Activated CD8-positive, alpha-beta memory T cell treated with anti-CD3 and anti-CD28 coated beads, Interleukin-2, amount 10 ng/mL, durations not matched to agents 7 days and 5 days (primary cell): ENCODE measurements around the gene GAPVD1. TPM values are rescaled to one million over a fixed set of nuclear protein-coding genes. Genes with fewer than 3 reads are reported as not detected.
A peak's percentile ranks its signal among the peaks of the same experiment; 100 is the strongest.
"Not testable (repeated sequence)": the region's sequence is repeated elsewhere in the genome, so short reads cannot be mapped to it uniquely, and the experiment has no call there.

ENCODE experiments used
- ATAC-seq: fragments of 150-1000 bp; cut with Tn5 transposase; one replicate; pipeline ENCODE4 v1.10.0; 2021; ENCODE audit warnings: moderate library complexity
- CTCF ChIA-PET: fragments of 350-600 bp; sonication (Branson Sonifier 250); formaldehyde crosslinking; loops from one replicate; lab custom pipeline; 2021; ENCODE audit warnings: antibody characterized with exemption; lab: Charles Lee
- DNase-seq: peaks from one replicate; pipeline ENCODE4 v3.0.0-alpha.2; 2020
- H3K27ac Mint-ChIP-seq: one replicate; pipeline ENCODE4 v1.8.0; 2021; ENCODE audit warnings: mild to moderate bottlenecking, mixed read lengths
- H3K27me3 Mint-ChIP-seq: one replicate; pipeline ENCODE4 v1.8.0; 2021; ENCODE audit warnings: mixed read lengths
- H3K36me3 Mint-ChIP-seq: one replicate; pipeline ENCODE4 v1.8.0; 2021; ENCODE audit warnings: mild to moderate bottlenecking, mixed read lengths
- H3K4me1 Mint-ChIP-seq: one replicate; pipeline ENCODE4 v1.8.0; 2021; ENCODE audit warnings: mixed read lengths
- H3K4me3 Mint-ChIP-seq: one replicate; pipeline ENCODE4 v1.8.0; 2021; ENCODE audit warnings: mild to moderate bottlenecking, moderate library complexity, mixed read lengths
- H3K9me3 Mint-ChIP-seq: one replicate; pipeline ENCODE4 v1.8.0; 2022; ENCODE audit warnings: low read depth, mixed read lengths
- total RNA-seq, 2 experiments: library from RNA; stranded (reverse); gene quantifications; one replicate each; pipeline ENCODE4 v1.2.3, GENCODE V29; 2021

The GAPVD1 gene
- total RNA-seq, 2 experiments from 2014 or later: 53.4 to 54.2 TPM

GRCh38 chr9:125262294-125262991 lies 817 bp downstream of the GAPVD1 start:
- peak; percentile 2 for ATAC-seq
- CTCF ChIA-PET: interaction anchor here (1.1 to 4.6 kb wide), 3 partner anchors 20 to 99 kb away, joined by 3 to 29 read pairs (median 5); partner anchors contain the start of gene HSPA5

GRCh38 chr9:125264068-125264467 lies 2.4 kb downstream of the GAPVD1 start:
- not testable (repeated sequence) for H3K27me3 Mint-ChIP-seq, H3K9me3 Mint-ChIP-seq, ATAC-seq
- peak overlapping the region; percentile 23 for H3K4me3 Mint-ChIP-seq
- peaks cover 41% of the 10 kb centered on the region for H3K4me1 Mint-ChIP-seq
- peak overlapping the region; percentile 60 for H3K27ac Mint-ChIP-seq
- peak; percentile 50 for DNase-seq
- peaks cover 18% of the 10 kb centered on the region for H3K36me3 Mint-ChIP-seq
- CTCF ChIA-PET: interaction anchor here (2.5 to 4.6 kb wide), 2 partner anchors 8 to 22 kb away, joined by 6 to 29 read pairs; partner anchors contain the start of gene HSPA5

More at GRCh38 chr9:125262294-125262991, 817 bp downstream of the GAPVD1 start:
- Mint-ChIP-seq H3K27me3 (no peaks in the 10 kb centered on the region), H3K4me1 (peaks cover 39% of the 10 kb centered on the region), H3K4me3 (peak overlapping the region; percentile 97), H3K27ac (peak overlapping the region; percentile 89), H3K36me3 (peaks cover 14% of the 10 kb centered on the region), H3K9me3 (no peaks in the 10 kb centered on the region)
- DNase-seq: no peak

- ATAC-seq (no peak), DNase-seq (no peak)
- H3K27ac Mint-ChIP-seq: no peak overlapping the region
- CTCF ChIA-PET: interaction anchor here (1.4 to 1.7 kb wide), 2 partner anchors 27 to 139 kb away, joined by 3 to 5 read pairs; partner anchors contain the start of gene HSPA5
- peaks cover 25% of the 10 kb centered on the region for H3K4me1 Mint-ChIP-seq
- peaks cover 21% of the 10 kb centered on the region for H3K36me3 Mint-ChIP-seq
- H3K4me3 Mint-ChIP-seq: no peak overlapping the region
- no peaks in the 10 kb centered on the region for H3K27me3 Mint-ChIP-seq
- H3K9me3 Mint-ChIP-seq: no peaks in the 10 kb centered on the region
Measured at GRCh38 chr9:125268394-125269013, 6.9 kb downstream of the GAPVD1 start.

- peaks cover 20% of the 10 kb centered on the region for H3K4me1 Mint-ChIP-seq
- H3K27me3 Mint-ChIP-seq: no peaks in the 10 kb centered on the region
- no peaks in the 10 kb centered on the region for H3K9me3 Mint-ChIP-seq
- ATAC-seq (no peak), DNase-seq (no peak)
- H3K36me3 Mint-ChIP-seq: peaks cover 21% of the 10 kb centered on the region
- no peak overlapping the region for H3K4me3 Mint-ChIP-seq
- H3K27ac Mint-ChIP-seq: no peak overlapping the region
- CTCF ChIA-PET: interaction anchor here (1.4 to 1.7 kb wide), 2 partner anchors 27 to 138 kb away, joined by 3 to 5 read pairs; partner anchors contain the start of gene HSPA5
Measured at GRCh38 chr9:125269014-125269397, 7.4 kb downstream of the GAPVD1 start.

- H3K4me1 Mint-ChIP-seq: peaks cover 5% of the 10 kb centered on the region
- H3K27me3 Mint-ChIP-seq: no peaks in the 10 kb centered on the region
- H3K4me3 Mint-ChIP-seq: no peak overlapping the region
- ATAC-seq (no peak), DNase-seq (no peak)
- CTCF ChIA-PET: no interaction called here
- no peaks in the 10 kb centered on the region for H3K9me3 Mint-ChIP-seq
- H3K36me3 Mint-ChIP-seq: peaks cover 13% of the 10 kb centered on the region
- H3K27ac Mint-ChIP-seq: no peak overlapping the region
Measured at GRCh38 chr9:125271081-125271480, 9.5 kb downstream of the GAPVD1 start.

GRCh38 chr9:125272697-125273096 lies 11.1 kb downstream of the GAPVD1 start:
- DNase-seq (no peak), ATAC-seq (no peak)
- CTCF ChIA-PET: interaction anchor here (1.6 kb wide), 1 partner anchor 11 kb away, joined by 7 read pairs; the partner anchor contains the start of gene GAPVD1
- no peaks in the 10 kb centered on the region for H3K27me3 Mint-ChIP-seq
- peaks cover 15% of the 10 kb centered on the region for H3K36me3 Mint-ChIP-seq
- peaks cover 5% of the 10 kb centered on the region for H3K4me1 Mint-ChIP-seq
- H3K4me3 Mint-ChIP-seq: no peak overlapping the region
- H3K9me3 Mint-ChIP-seq: no peaks in the 10 kb centered on the region
- H3K27ac Mint-ChIP-seq: no peak overlapping the region

GRCh38 chr9:125276771-125277170 lies 15.1 kb downstream of the GAPVD1 start:
- Mint-ChIP-seq H3K4me3 (no peak overlapping the region), H3K27ac (no peak overlapping the region), H3K27me3 (no peaks in the 10 kb centered on the region), H3K9me3 (no peaks in the 10 kb centered on the region), H3K4me1 (peaks cover 2% of the 10 kb centered on the region), H3K36me3 (peaks cover 10% of the 10 kb centered on the region)
- CTCF ChIA-PET: interaction anchor here (0.9 kb wide), 1 partner anchor 15 kb away, joined by 3 read pairs; the partner anchor contains the start of gene GAPVD1
- no peak for ATAC-seq
- DNase-seq: no peak

- H3K27me3 Mint-ChIP-seq: no peaks in the 10 kb centered on the region
- H3K36me3 Mint-ChIP-seq: peaks cover 10% of the 10 kb centered on the region
- H3K4me3 Mint-ChIP-seq: no peak overlapping the region
- DNase-seq (no peak), ATAC-seq (no peak)
- H3K27ac Mint-ChIP-seq: no peak overlapping the region
- H3K9me3 Mint-ChIP-seq: no peaks in the 10 kb centered on the region
- peaks cover 4% of the 10 kb centered on the region for H3K4me1 Mint-ChIP-seq
- CTCF ChIA-PET: interaction anchor here (0.9 kb wide), 1 partner anchor 16 kb away, joined by 3 read pairs; the partner anchor contains the start of gene GAPVD1
Measured at GRCh38 chr9:125277411-125277810, 15.8 kb downstream of the GAPVD1 start.

GRCh38 chr9:125280945-125281344 lies 19.3 kb downstream of the GAPVD1 start:
- ATAC-seq (no peak), DNase-seq (no peak)
- H3K4me1 Mint-ChIP-seq: peaks cover 2% of the 10 kb centered on the region
- CTCF ChIA-PET: interaction anchor here (0.7 kb wide), 1 partner anchor 1328 kb away, joined by 3 read pairs; no protein-coding TSS in a partner anchor
- no peaks in the 10 kb centered on the region for H3K27me3 Mint-ChIP-seq
- no peaks in the 10 kb centered on the region for H3K9me3 Mint-ChIP-seq
- peaks cover 7% of the 10 kb centered on the region for H3K36me3 Mint-ChIP-seq
- no peak overlapping the region for H3K4me3 Mint-ChIP-seq
- H3K27ac Mint-ChIP-seq: no peak overlapping the region

GRCh38 chr9:125284855-125285254 lies 23.2 kb downstream of the GAPVD1 start:
- CTCF ChIA-PET: no interaction called here
- peaks cover 2% of the 10 kb centered on the region for H3K4me1 Mint-ChIP-seq
- H3K27me3 Mint-ChIP-seq: no peaks in the 10 kb centered on the region
- ATAC-seq: no peak
- no peaks in the 10 kb centered on the region for H3K36me3 Mint-ChIP-seq
- no peak overlapping the region for H3K27ac Mint-ChIP-seq
- H3K4me3 Mint-ChIP-seq: no peak overlapping the region
- DNase-seq: no peak
- no peaks in the 10 kb centered on the region for H3K9me3 Mint-ChIP-seq

GRCh38 chr9:125286935-125287433 lies 25.4 kb downstream of the GAPVD1 start:
- H3K4me3 Mint-ChIP-seq, DNase-seq, H3K36me3 Mint-ChIP-seq, H3K27ac Mint-ChIP-seq, H3K4me1 Mint-ChIP-seq, ATAC-seq, CTCF ChIA-PET, H3K27me3 Mint-ChIP-seq, H3K9me3 Mint-ChIP-seq: not testable (repeated sequence)

GRCh38 chr9:125293134-125293533 lies 31.5 kb downstream of the GAPVD1 start:
- no peak overlapping the region for H3K27ac Mint-ChIP-seq
- H3K27me3 Mint-ChIP-seq: no peaks in the 10 kb centered on the region
- no peaks in the 10 kb centered on the region for H3K9me3 Mint-ChIP-seq
- no peak for DNase-seq
- CTCF ChIA-PET: interaction anchor here (0.7 kb wide), 1 partner anchor 1922 kb away, joined by 3 read pairs; no protein-coding TSS in a partner anchor
- ATAC-seq: no peak
- peaks cover 1% of the 10 kb centered on the region for H3K4me1 Mint-ChIP-seq
- H3K4me3 Mint-ChIP-seq: no peak overlapping the region
- H3K36me3 Mint-ChIP-seq: peaks cover 5% of the 10 kb centered on the region

- ATAC-seq (no peak), DNase-seq (no peak)
- CTCF ChIA-PET: interaction anchor here (1.0 kb wide), 1 partner anchor 11 kb away, joined by 3 read pairs; no protein-coding TSS in a partner anchor
- Mint-ChIP-seq H3K27ac (no peak overlapping the region), H3K4me1 (peaks cover 1% of the 10 kb centered on the region), H3K9me3 (no peaks in the 10 kb centered on the region), H3K4me3 (no peak overlapping the region), H3K27me3 (no peaks in the 10 kb centered on the region), H3K36me3 (peaks cover 5% of the 10 kb centered on the region)
Measured at GRCh38 chr9:125295657-125296056, 34.0 kb downstream of the GAPVD1 start.
